ENCODE results near the gene WWC1.

WWC1 gene

GRCh38 chr5:168401880-168402279 lies 110.4 kb downstream of the WWC1 start:
- no peak overlapping the region for H3K4me3 ChIP-seq (ENCODE audit: low read depth, low read length)
- TF ChIP-seq CTCF (IDR thresholded peaks at IDR 0.05; ENCODE audit: low read depth, low read length), result no peak

- no peak for TF ChIP-seq CTCF (IDR thresholded peaks at IDR 0.05; ENCODE audit: low read depth, low read length)
- H3K4me3 ChIP-seq (ENCODE audit: low read depth, low read length), result no peak overlapping the region
Measured at GRCh38 chr5:168404365-168404764, 112.9 kb downstream of the WWC1 start.

GRCh38 chr5:168407211-168407610 lies 115.8 kb downstream of the WWC1 start:
- TF ChIP-seq CTCF (IDR thresholded peaks at IDR 0.05; ENCODE audit: low read depth, low read length), result no peak
- H3K4me3 ChIP-seq (ENCODE audit: low read depth, low read length), result no peak overlapping the region

- TF ChIP-seq CTCF (IDR thresholded peaks at IDR 0.05; ENCODE audit: low read depth, low read length), result no peak
Measured at GRCh38 chr5:168408561-168409305, 117.3 kb downstream of the WWC1 start.

DNA sequence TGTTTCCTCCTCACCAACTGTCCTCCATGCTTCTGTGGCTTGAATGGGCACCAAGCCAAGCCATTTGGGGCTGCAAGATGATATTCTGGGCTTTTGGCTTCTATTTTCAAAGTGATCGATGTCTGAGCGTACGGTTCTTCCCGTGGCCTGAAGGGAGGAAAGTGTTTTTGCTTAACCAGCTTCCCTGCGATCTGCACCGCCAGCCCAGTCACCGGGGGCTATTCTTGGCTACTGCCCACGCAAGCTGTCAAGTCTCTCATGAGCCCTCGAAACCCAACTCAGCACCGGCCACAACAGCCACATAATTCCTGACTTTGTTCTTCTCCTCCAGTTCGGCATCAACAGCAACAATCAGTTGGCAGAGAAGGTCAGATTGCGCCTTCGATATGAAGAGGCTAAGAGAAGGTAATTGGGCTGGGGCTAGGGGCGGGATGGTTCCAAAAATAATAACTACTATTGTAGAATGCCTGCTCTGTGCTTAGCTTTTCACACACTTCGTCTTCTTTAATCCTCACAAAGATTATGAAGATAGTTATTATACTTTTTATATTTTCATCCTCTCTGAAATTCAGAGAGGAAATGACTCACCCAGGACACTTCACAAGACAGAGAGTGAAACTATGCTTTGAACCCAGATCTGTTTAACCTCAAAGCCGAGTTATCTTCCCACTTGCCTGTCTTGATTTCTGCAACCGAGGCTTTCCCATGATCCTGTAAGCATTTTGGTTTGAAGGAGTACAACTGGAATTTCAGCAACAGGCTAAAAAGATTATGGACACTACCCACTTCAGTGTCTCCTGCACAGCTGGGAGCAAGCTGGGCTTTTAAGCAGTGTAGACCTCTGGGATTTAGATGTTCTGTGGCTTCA lies 118.4 kb downstream of the WWC1 start:
- TF ChIP-seq CTCF (IDR thresholded peaks at IDR 0.05; ENCODE audit: low read depth, low read length), result no peak
- H3K4me3 ChIP-seq (ENCODE audit: low read depth, low read length), result peak overlapping the region; percentile 8; the same call in 1 of the 2 replicates

More at GRCh38 chr5:168408561-168409305, 117.3 kb downstream of the WWC1 start:
- H3K4me3 ChIP-seq (ENCODE audit: low read depth, low read length), result no peak overlapping the region

- H3K4me3 ChIP-seq (ENCODE audit: low read depth, low read length), result no peak overlapping the region
- TF ChIP-seq CTCF (IDR thresholded peaks at IDR 0.05; ENCODE audit: low read depth, low read length), result no peak
Measured at GRCh38 chr5:168411871-168412270, 120.4 kb downstream of the WWC1 start.

DNA sequence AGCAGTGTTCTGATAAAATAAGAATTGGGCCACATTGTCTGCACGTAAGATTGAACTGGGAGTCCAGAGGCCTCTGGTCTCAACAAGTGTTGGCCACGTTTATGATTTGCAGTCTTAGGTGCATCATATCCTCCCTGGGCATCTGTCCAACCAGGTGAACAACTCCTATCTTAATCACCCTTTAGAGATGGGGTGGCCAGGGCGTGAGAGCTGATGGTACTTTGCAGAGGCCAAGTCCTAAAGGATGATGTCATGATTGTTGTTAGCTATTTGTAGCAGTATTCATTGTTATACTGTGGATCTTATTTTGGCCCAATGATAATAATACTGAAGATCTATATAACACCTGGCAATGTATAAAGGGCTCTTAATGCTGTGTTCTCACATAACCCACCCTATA lies 121.6 kb downstream of the WWC1 start:
- TF ChIP-seq CTCF (IDR thresholded peaks at IDR 0.05; ENCODE audit: low read depth, low read length), result no peak

More for the DNA sequence above, 121.6 kb downstream of the WWC1 start:
- H3K4me3 ChIP-seq (ENCODE audit: low read depth, low read length), result no peak overlapping the region
